ENCODE results near the gene CRIP3.

DNA sequence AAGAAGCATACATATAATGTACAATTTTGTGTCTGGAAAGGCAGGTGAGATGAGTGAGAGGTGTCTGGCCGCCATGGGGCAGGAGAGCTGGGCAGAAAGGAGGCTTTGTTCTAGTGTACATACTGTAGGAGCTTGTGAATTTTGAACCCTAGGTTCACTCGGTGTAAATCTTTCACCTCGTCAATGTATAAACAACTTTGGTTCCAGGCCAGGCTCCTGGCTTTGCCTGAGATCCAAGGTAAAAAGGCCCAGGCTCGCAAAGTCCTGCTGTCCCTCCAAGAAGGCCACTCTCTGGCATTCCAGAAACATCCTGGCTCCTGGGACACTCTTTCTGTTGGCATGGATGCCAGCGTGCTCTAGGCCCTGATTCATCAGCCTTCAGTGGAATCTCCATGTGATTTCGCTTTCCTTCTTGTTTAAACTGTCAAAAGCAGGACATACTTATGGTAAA is 17.7 kb downstream of the CRIP3 start:
- TF ChIP-seq, protein P1, sequence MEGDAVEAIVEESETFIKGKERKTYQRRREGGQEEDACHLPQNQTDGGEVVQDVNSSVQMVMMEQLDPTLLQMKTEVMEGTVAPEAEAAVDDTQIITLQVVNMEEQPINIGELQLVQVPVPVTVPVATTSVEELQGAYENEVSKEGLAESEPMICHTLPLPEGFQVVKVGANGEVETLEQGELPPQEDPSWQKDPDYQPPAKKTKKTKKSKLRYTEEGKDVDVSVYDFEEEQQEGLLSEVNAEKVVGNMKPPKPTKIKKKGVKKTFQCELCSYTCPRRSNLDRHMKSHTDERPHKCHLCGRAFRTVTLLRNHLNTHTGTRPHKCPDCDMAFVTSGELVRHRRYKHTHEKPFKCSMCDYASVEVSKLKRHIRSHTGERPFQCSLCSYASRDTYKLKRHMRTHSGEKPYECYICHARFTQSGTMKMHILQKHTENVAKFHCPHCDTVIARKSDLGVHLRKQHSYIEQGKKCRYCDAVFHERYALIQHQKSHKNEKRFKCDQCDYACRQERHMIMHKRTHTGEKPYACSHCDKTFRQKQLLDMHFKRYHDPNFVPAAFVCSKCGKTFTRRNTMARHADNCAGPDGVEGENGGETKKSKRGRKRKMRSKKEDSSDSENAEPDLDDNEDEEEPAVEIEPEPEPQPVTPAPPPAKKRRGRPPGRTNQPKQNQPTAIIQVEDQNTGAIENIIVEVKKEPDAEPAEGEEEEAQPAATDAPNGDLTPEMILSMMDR (IDR thresholded peaks at IDR 0.05 in 8 of 11, conservative IDR thresholded peaks at IDR 0.05 in 3 of 11): no peak
- no peak for TF ChIP-seq POLR2A (IDR thresholded peaks at IDR 0.05)
- no peak for TF ChIP-seq POLR2AphosphoS5 (IDR thresholded peaks at IDR 0.05)
